Measurements from ENCODE around the gene INPP5F. TPM values are rescaled to one million over a fixed set of nuclear protein-coding genes. Genes with fewer than 3 reads are reported as not detected.
A peak's percentile ranks its signal among the peaks of the same experiment; 100 is the strongest.

Gene INPP5F
- 10 to 100 TPM; 17.1 to 26.9 (median 24.0) TPM for total RNA-seq

GRCh38 chr10:119725828-119726675, at the start of gene INPP5F:
Gene INPP5F, plus strand, starts transcription at chr10:119726050. Its CDS starts 213 bp downstream, at chr10:119726263.
- Histone ChIP-seq H3K4me3 (peak within 1 kb of the TSS; percentile 53 to 96), H3K27me3 (no peaks in the 10 kb centered on the region), H3K9me3 (no peaks in the 10 kb centered on the region), H3K4me1 (peaks cover 0 to 45% (median 22%) of the 10 kb centered on the region in 3 donors), H3K27ac (peak within 1 kb of the TSS; percentile 70 to 96 (median 94)), H3K36me3 (no peaks in the 10 kb centered on the region)
- 0% methylated on average over 4 of the region's 95 CpGs; no CpG with 5 or more reads in 1 of the 2 donors for WGBS, 2 donors (ENCODE audit: low coverage in 1 of 2)
- ATAC-seq = peak; percentile 98
- TF ChIP-seq POLR2A (IDR thresholded peaks at IDR 0.05) = peak; percentile 32 to 36
- TF ChIP-seq EP300 (IDR thresholded peaks at IDR 0.05) = no peak
- peak in 3 of 4 experiments; percentile 52 to 56 (median 53) for TF ChIP-seq CTCF (IDR thresholded peaks at IDR 0.05)

GRCh38 chr10:119677126-119677525, 48.7 kb upstream of the INPP5F start:
- Histone ChIP-seq H3K27me3 (no peaks in the 10 kb centered on the region), H3K9me3 (no peaks in the 10 kb centered on the region), H3K36me3 (peaks cover 0 to 62% of the 10 kb centered on the region in 2 donors), H3K4me1 (peaks cover 0 to 40% (median 21%) of the 10 kb centered on the region in 3 donors), H3K27ac (peak overlapping the region in 1 of 4 donors; percentile 5), H3K4me3 (no peak overlapping the region)
- WGBS, 2 donors (ENCODE audit: low coverage in 1 of 2) = 80 to 89% methylated on average over 1 to 5 of the region's 6 CpGs
- no peak for TF ChIP-seq POLR2AphosphoS5 (IDR thresholded peaks at IDR 0.05)
- TF ChIP-seq POLR2A (IDR thresholded peaks at IDR 0.05) = no peak
- no peak for TF ChIP-seq CTCF (IDR thresholded peaks at IDR 0.05)
- TF ChIP-seq EP300 (IDR thresholded peaks at IDR 0.05) = no peak
- ATAC-seq = no peak

- Histone ChIP-seq H3K27me3 (no peaks in the 10 kb centered on the region), H3K4me3 (no peak overlapping the region), H3K4me1 (peaks cover 0 to 44% (median 21%) of the 10 kb centered on the region in 3 donors), H3K9me3 (no peaks in the 10 kb centered on the region), H3K27ac (peak overlapping the region; percentile 15 to 78 (median 72)), H3K36me3 (peaks cover 0 to 52% of the 10 kb centered on the region in 2 donors)
- 84 to 95% methylated on average over 3 to 7 of the region's 13 CpGs for WGBS, 2 donors (ENCODE audit: low coverage in 1 of 2)
- ATAC-seq = no peak
- TF ChIP-seq CTCF (IDR thresholded peaks at IDR 0.05) = no peak
- no peak for TF ChIP-seq POLR2A (IDR thresholded peaks at IDR 0.05)
- peak; percentile 3 for TF ChIP-seq POLR2AphosphoS5 (IDR thresholded peaks at IDR 0.05)
- no peak for TF ChIP-seq EP300 (IDR thresholded peaks at IDR 0.05)
These were observed 47.7 kb upstream of the INPP5F start for GRCh38 chr10:119677904-119678755.

GRCh38 chr10:119679480-119679829, 46.4 kb upstream of the INPP5F start:
- WGBS, 2 donors (ENCODE audit: low coverage in 1 of 2) = 70 to 84% methylated on average over 4 to 7 of the region's 7 CpGs

More at GRCh38 chr10:119679480-119679829, 46.4 kb upstream of the INPP5F start:
- Histone ChIP-seq H3K36me3 (peaks cover 0 to 39% of the 10 kb centered on the region in 2 donors), H3K4me3 (no peak overlapping the region), H3K27me3 (no peaks in the 10 kb centered on the region), H3K27ac (peak overlapping the region in 3 of 4 donors; percentile 77 to 81 (median 78)), H3K4me1 (peaks cover 0 to 44% (median 21%) of the 10 kb centered on the region in 3 donors), H3K9me3 (no peaks in the 10 kb centered on the region)
- TF ChIP-seq POLR2AphosphoS5 (IDR thresholded peaks at IDR 0.05) (no peak), POLR2A (IDR thresholded peaks at IDR 0.05) (no peak), CTCF (IDR thresholded peaks at IDR 0.05) (no peak), EP300 (IDR thresholded peaks at IDR 0.05) (no peak)
- ATAC-seq = no peak

Data from gastroesophageal sphincter (tissue), 4 donors.